GM12878 (cell line): ENCODE results near the gene TSPEAR. TPM values are rescaled to one million over a fixed set of nuclear protein-coding genes. Genes with fewer than 3 reads are reported as not detected.

Source experiments
- ATAC-seq: fragments of 200-7000 bp; cut with Tn5 transposase; 3 replicates; pipeline ENCODE4 v1.9.1; 2020; ENCODE audit warnings: mild to moderate bottlenecking, moderate library complexity
- BruUV-seq: library from RNA; stranded (reverse); fragments of 400-500 nt; replicated peaks from 2 replicates; lab custom pipeline; 2021; lab: Mats Ljungman, UMichigan
- CTCF ChIA-PET: fragments of 300-600 bp; sonication (Branson Sonifier 250); formaldehyde crosslinking; extraction: SDS; loops from one replicate; lab custom pipeline; 2021; ENCODE audit warnings: inconsistent platforms; lab: Yijun Ruan, JAX
- POLR2A ChIA-PET: fragments of 350-600 bp; formaldehyde crosslinking; extraction: SDS; loops from one replicate; lab custom pipeline; 2021; ENCODE audit warnings: inconsistent platforms; lab: Charles Lee
- RAD21 ChIA-PET: fragments of 300-600 bp; sonication (Branson Sonifier 250); formaldehyde crosslinking; loops from one replicate; lab custom pipeline; 2023; ENCODE audit warnings: antibody characterized with exemption; ENCODE audit not compliant: unreplicated experiment; lab: Charles Lee
- SMC1A ChIA-PET: fragments of 300-600 bp; sonication (Branson Sonifier 250); formaldehyde crosslinking; loops from one replicate; lab custom pipeline; 2023; ENCODE audit not compliant: unreplicated experiment, uncharacterized antibody; lab: Charles Lee
- DNase-seq: peaks from one replicate; pipeline ENCODE4 v3.0.0-alpha.2; 2011; ENCODE audit warnings: low read depth, low spot score
- FAIRE-seq: peaks from 3 replicates; lab custom pipeline; 2011; peaks lifted over from hg19 to GRCh38; lab: Jason Lieb, UNC
- H2AFZ ChIP-seq: 2 replicates; pipeline ENCODE4 v1.6.0; 2011; ENCODE audit warnings: low read depth, low read length, control low read depth; ENCODE audit not compliant: control insufficient read depth
- H3K27ac ChIP-seq: 2 replicates; pipeline ENCODE4 v1.5.1; 2011; ENCODE audit warnings: control low read depth; ENCODE audit not compliant: control insufficient read depth, insufficient read depth
- H3K27me3 ChIP-seq, 2 experiments: replicated peaks in 1 of 2; 2 replicates each; pipeline versions ENCODE4 v1.6.0 to v1.6.1; 2011; ENCODE audit warnings: low read length in 1 of 2; ENCODE audit not compliant: control insufficient read depth in 2 of 2, insufficient read depth in 2 of 2
- H3K36me3 ChIP-seq, 2 experiments: 2 replicates each; pipeline ENCODE4 v1.5.1; 2011; ENCODE audit warnings: low read length in 1 of 2; ENCODE audit not compliant: control insufficient read depth in 2 of 2, insufficient read depth in 2 of 2
- H3K4me1 ChIP-seq: 2 replicates; pipeline ENCODE4 v1.6.1; 2011; ENCODE audit warnings: mild to moderate bottlenecking, low read length, moderate library complexity, mixed read lengths; ENCODE audit not compliant: control insufficient read depth, insufficient read depth
- H3K4me2 ChIP-seq: 2 replicates; pipeline ENCODE4 v1.6.0; 2011; ENCODE audit warnings: control low read depth; ENCODE audit not compliant: control insufficient read depth, insufficient read depth
- H3K4me3 ChIP-seq: fragments of 200-600 bp; sonication (generic); 2 replicates; pipeline ENCODE4 v1.5.1; 2016
- H3K79me2 ChIP-seq: 2 replicates; pipeline ENCODE4 v1.6.0; 2011; ENCODE audit warnings: low read length; ENCODE audit not compliant: control insufficient read depth, insufficient read depth
- H3K9ac ChIP-seq: 2 replicates; pipeline ENCODE4 v1.8.0; 2011; ENCODE audit warnings: low read length, control low read depth, mixed read lengths; ENCODE audit not compliant: control insufficient read depth, insufficient read depth
- H3K9me3 ChIP-seq: replicated peaks from 3 replicates; pipeline ENCODE4 v1.5.1; 2011; ENCODE audit warnings: mild to moderate bottlenecking, low read length; ENCODE audit not compliant: control insufficient read depth, insufficient read depth
- H4K20me1 ChIP-seq: 2 replicates; pipeline ENCODE4 v1.6.0; 2011; ENCODE audit not compliant: control insufficient read depth, insufficient read depth
- ATF3 ChIP-seq: IDR thresholded peaks from 2 replicates; pipeline ENCODE4 v1.6.1; 2011; ENCODE audit warnings: low read depth, mild to moderate bottlenecking, low read length, moderate library complexity, borderline replicate concordance; ENCODE audit errors: extremely low read depth
- BACH1 ChIP-seq: fragments of 450-650 bp; IDR thresholded peaks from 2 replicates; pipeline ENCODE4 v1.6.1; 2017; ENCODE audit warnings: mild to moderate bottlenecking, borderline replicate concordance
- E2F8 ChIP-seq: fragments of 450-650 bp; IDR thresholded peaks from 2 replicates; pipeline ENCODE4 v1.6.1; 2018; ENCODE audit warnings: mild to moderate bottlenecking, low read depth, moderate library complexity; ENCODE audit not compliant: partially characterized antibody
- HDAC6 ChIP-seq: fragments of 200-600 bp; sonication (generic); IDR thresholded peaks from one replicate; pipeline ENCODE4 v1.8.0; 2017; ENCODE audit warnings: antibody characterized with exemption; ENCODE audit not compliant: unreplicated experiment
- IKZF2 ChIP-seq, 2 experiments: fragments of 450-650 bp; IDR thresholded peaks; 2 replicates each; pipeline ENCODE4 v1.6.1; 2017; ENCODE audit warnings: mild to moderate bottlenecking in 2 of 2, moderate library complexity in 2 of 2
- MTA3 ChIP-seq: IDR thresholded peaks from 2 replicates; pipeline ENCODE4 v1.6.1; 2012; ENCODE audit warnings: low read length, inconsistent platforms, borderline replicate concordance
- NFYA ChIP-seq: IDR thresholded peaks from 2 replicates; pipeline ENCODE4 v1.6.1; 2011; ENCODE audit warnings: low read depth, mild to moderate bottlenecking, low read length, improper control_type of control experiment, borderline replicate concordance
- NR2C2 ChIP-seq: IDR thresholded peaks from 2 replicates; pipeline ENCODE4 v1.6.1; 2011; ENCODE audit warnings: borderline replicate concordance, low read depth; ENCODE audit not compliant: control insufficient read depth, insufficient read length
- PAX5 ChIP-seq: IDR thresholded peaks from 2 replicates; pipeline ENCODE4 v1.6.1; 2011; ENCODE audit warnings: low read depth, low read length, borderline replicate concordance
- POU2F2 ChIP-seq: IDR thresholded peaks from 3 replicates; pipeline ENCODE4 v1.6.1; 2011; ENCODE audit warnings: low read depth, mild to moderate bottlenecking, low read length, borderline replicate concordance
- TCF3 ChIP-seq: IDR thresholded peaks from 2 replicates; pipeline ENCODE4 v1.6.1; 2012; ENCODE audit warnings: low read depth, mild to moderate bottlenecking, low read length, borderline replicate concordance; ENCODE audit not compliant: insufficient read depth
- ZNF24 ChIP-seq: fragments of 450-650 bp; IDR thresholded peaks from 2 replicates; pipeline ENCODE4 v1.6.1; 2017; ENCODE audit warnings: antibody characterized with exemption, mild to moderate bottlenecking
- WGBS: methylation state at CpG from one replicate; pipeline ENCODE4 v1.1.6; 2016; ENCODE audit warnings: low lambda C conversion rate; ENCODE audit not compliant: insufficient replicate concordance, insufficient coverage; ENCODE audit errors: missing lambda C conversion rate; 5-methylcytosine and 5-hydroxymethylcytosine counted together
- in situ Hi-C: fragments of 300-500 bp; cut with MboI; formaldehyde crosslinking; loops from 9 replicates; pipeline ENCODE4 v1.14.3; 2018; ENCODE audit warnings: mixed read lengths
- intact Hi-C: fragments of 100-400 bp; cut with micrococcal nuclease; formaldehyde crosslinking; loops from one replicate; pipeline ENCODE4 v1.14.2; 2022; ENCODE audit not compliant: unreplicated experiment
- polyA plus RNA-seq, 11 experiments: library from polyadenylated mRNA; depleted of rRNA in 4 of 11; unstranded in 6 of 11; stranded (reverse) in 5 of 11; fragments of >200 nt; fragmentation: Nextera tagmentation in 4 of 11; fragmentation: Illumina TruSeq in 1 of 11; extraction: Ambion mirVana in 4 of 11; extraction: Trizol in 1 of 11; gene quantifications; 1 replicate in 1 of 11; 2 replicates in 10 of 11; pipeline versions ENCODE4 v1.2.1 to v1.2.3, GENCODE V29; 2011 to 2016; ENCODE audit warnings: inconsistent platforms in 2 of 11, missing spikeins in 2 of 11, low read depth in 1 of 11
- total RNA-seq, 4 experiments: library from RNA; depleted of rRNA in 3 of 4; stranded (reverse); fragments of >200 nt in 3 of 4; fragmentation: Illumina TruSeq in 1 of 4; extraction: Trizol in 1 of 4; gene quantifications; 2 replicates each; pipeline versions ENCODE4 v1.2.1 to v1.2.3, GENCODE V29; 2013 to 2021
- TF ChIP-seq, protein P1 (sequence below): fragments of 450-650 bp; IDR thresholded peaks from 2 replicates; pipeline ENCODE4 v1.6.1; 2016; ENCODE audit warnings: mild to moderate bottlenecking, moderate library complexity, borderline replicate concordance
- TF ChIP-seq, protein P2 (sequence below): fragments of 450-650 bp; formaldehyde crosslinking; IDR thresholded peaks from 2 replicates; pipeline ENCODE4 v1.4.0; 2022; ENCODE audit warnings: mild to moderate bottlenecking, moderate library complexity

Gene TSPEAR
- total and polyA plus RNA-seq, 10 of the 15 experiments (the other 5 are each of a cell fraction or from before 2014, with no cell fraction given) = not detected

DNA sequence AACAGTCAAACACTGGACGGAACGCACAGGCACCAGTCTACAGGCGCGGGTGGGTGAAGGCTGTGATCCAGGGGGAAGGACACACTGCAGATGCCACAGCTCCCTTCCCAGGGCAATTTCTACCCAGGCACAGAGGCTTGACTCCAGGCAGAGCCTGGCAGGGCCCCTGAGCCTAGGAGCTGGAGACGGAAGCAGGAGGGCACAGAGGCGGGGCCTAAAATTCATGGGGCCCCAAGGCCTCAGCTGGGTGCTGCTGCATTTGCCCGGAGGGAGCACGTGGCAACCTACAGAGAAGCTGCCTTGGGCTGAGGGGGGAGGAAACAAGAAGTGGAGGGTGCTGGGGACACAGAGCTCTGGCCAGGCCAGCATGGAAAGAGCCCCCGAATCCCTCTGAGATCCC is 49.0 kb upstream of the TSPEAR start:
- BruUV-seq = no TSS peak
- Histone ChIP-seq H4K20me1 (no peaks in the 10 kb centered on the region), H3K36me3 (no peaks in the 10 kb centered on the region), H3K4me1 (no peaks in the 10 kb centered on the region), H3K9ac (no peak overlapping the region), H2AFZ (no peak overlapping the region), H3K4me2 (no peak overlapping the region), H3K27ac (no peak overlapping the region), H3K27me3 (no peaks in the 10 kb centered on the region), H3K9me3 (no peaks in the 10 kb centered on the region), H3K79me2 (no peaks in the 10 kb centered on the region), H3K4me3 (no peak overlapping the region)
- ChIA-PET POLR2A (no interaction called here), CTCF (interaction anchor here (0.6 to 1.1 kb wide), 2 partner anchors 33 to 368 kb away, joined by 3 read pairs; no protein-coding TSS in a partner anchor), RAD21 (no interaction called here), SMC1A (no interaction called here)
- ATAC-seq = no peak
- no peak for FAIRE-seq
- intact Hi-C loops (no loop called here), in situ Hi-C loops (no loop called here)
- 59% methylated on average over 9 of the region's 9 CpGs for WGBS
- no peak for DNase-seq
- TF ChIP-seq E2F8 (no peak), MTA3 (no peak), BACH1 (no peak), NR2C2 (no peak), PAX5 (no peak), ZNF24 (no peak), ATF3 (no peak), NFYA (no peak), HDAC6 (no peak), IKZF2 (IDR thresholded peaks at IDR 0.05) (no peak), TCF3 (no peak), POU2F2 (no peak)
- TF ChIP-seq, protein P1, sequence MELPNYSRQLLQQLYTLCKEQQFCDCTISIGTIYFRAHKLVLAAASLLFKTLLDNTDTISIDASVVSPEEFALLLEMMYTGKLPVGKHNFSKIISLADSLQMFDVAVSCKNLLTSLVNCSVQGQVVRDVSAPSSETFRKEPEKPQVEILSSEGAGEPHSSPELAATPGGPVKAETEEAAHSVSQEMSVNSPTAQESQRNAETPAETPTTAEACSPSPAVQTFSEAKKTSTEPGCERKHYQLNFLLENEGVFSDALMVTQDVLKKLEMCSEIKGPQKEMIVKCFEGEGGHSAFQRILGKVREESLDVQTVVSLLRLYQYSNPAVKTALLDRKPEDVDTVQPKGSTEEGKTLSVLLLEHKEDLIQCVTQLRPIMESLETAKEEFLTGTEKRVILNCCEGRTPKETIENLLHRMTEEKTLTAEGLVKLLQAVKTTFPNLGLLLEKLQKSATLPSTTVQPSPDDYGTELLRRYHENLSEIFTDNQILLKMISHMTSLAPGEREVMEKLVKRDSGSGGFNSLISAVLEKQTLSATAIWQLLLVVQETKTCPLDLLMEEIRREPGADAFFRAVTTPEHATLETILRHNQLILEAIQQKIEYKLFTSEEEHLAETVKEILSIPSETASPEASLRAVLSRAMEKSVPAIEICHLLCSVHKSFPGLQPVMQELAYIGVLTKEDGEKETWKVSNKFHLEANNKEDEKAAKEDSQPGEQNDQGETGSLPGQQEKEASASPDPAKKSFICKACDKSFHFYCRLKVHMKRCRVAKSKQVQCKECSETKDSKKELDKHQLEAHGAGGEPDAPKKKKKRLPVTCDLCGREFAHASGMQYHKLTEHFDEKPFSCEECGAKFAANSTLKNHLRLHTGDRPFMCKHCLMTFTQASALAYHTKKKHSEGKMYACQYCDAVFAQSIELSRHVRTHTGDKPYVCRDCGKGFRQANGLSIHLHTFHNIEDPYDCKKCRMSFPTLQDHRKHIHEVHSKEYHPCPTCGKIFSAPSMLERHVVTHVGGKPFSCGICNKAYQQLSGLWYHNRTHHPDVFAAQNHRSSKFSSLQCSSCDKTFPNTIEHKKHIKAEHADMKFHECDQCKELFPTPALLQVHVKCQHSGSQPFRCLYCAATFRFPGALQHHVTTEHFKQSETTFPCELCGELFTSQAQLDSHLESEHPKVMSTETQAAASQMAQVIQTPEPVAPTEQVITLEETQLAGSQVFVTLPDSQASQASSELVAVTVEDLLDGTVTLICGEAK = no peak
- TF ChIP-seq, protein P2, sequence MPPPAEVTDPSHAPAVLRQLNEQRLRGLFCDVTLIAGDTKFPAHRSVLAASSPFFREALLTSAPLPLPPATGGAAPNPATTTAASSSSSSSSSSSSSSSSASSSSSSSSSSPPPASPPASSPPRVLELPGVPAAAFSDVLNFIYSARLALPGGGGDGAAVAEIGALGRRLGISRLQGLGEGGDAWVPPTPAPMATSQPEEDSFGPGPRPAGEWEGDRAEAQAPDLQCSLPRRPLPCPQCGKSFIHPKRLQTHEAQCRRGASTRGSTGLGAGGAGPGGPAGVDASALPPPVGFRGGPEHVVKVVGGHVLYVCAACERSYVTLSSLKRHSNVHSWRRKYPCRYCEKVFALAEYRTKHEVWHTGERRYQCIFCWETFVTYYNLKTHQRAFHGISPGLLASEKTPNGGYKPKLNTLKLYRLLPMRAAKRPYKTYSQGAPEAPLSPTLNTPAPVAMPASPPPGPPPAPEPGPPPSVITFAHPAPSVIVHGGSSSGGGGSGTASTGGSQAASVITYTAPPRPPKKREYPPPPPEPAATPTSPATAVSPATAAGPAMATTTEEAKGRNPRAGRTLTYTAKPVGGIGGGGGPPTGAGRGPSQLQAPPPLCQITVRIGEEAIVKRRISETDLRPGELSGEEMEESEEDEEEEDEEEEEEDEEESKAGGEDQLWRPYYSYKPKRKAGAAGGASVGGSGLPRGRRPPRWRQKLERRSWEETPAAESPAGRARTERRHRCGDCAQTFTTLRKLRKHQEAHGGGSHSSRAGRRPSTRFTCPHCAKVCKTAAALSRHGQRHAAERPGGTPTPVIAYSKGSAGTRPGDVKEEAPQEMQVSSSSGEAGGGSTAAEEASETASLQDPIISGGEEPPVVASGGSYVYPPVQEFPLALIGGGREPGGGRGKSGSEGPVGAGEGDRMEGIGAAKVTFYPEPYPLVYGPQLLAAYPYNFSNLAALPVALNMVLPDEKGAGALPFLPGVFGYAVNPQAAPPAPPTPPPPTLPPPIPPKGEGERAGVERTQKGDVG (CRISPR knock-in tag) = no peak
